ENCODE results near the gene CDH11.

CDH11 gene

GRCh38 chr16:64974381-64974780 is 147.5 kb downstream of the CDH11 start:
- no peak for DNase-seq

GRCh38 chr16:64973171-64973570 is 148.7 kb downstream of the CDH11 start:
- DNase-seq: no peak

GRCh38 chr16:64971171-64971570 is 150.7 kb downstream of the CDH11 start:
- DNase-seq: no peak

GRCh38 chr16:64969221-64969620 is 152.6 kb downstream of the CDH11 start:
- no peak for DNase-seq

GRCh38 chr16:64968539-64968938 is 153.3 kb downstream of the CDH11 start:
- no peak for DNase-seq

GRCh38 chr16:64964126-64964540 is 157.7 kb downstream of the CDH11 start:
- DNase-seq: no peak

- no peak for DNase-seq
These were observed 159.1 kb downstream of the CDH11 start for GRCh38 chr16:64962786-64963185.

GRCh38 chr16:64957246-64957645 is 164.6 kb downstream of the CDH11 start:
- no peak for DNase-seq

GRCh38 chr16:64952177-64952576 is 169.7 kb downstream of the CDH11 start:
- DNase-seq: no peak

GRCh38 chr16:64951193-64951592 is 170.7 kb downstream of the CDH11 start:
- no peak for DNase-seq

GRCh38 chr16:64950731-64951130 is 171.1 kb downstream of the CDH11 start:
- DNase-seq: no peak

- DNase-seq: no peak
These were observed 171.6 kb downstream of the CDH11 start for GRCh38 chr16:64950262-64950661.

- DNase-seq: no peak
These were observed 173.8 kb downstream of the CDH11 start for GRCh38 chr16:64948056-64948455.

GRCh38 chr16:64947651-64948050 is 174.2 kb downstream of the CDH11 start:
- DNase-seq: no peak

GRCh38 chr16:64933885-64934284 is 188.0 kb downstream of the CDH11 start:
- DNase-seq: peak in 9 of 14 donors; percentile 1 to 49 (median 18)

- no peak for DNase-seq
These were observed 195.4 kb downstream of the CDH11 start for GRCh38 chr16:64926476-64926875.

- no peak for DNase-seq
These were observed 196.7 kb downstream of the CDH11 start for GRCh38 chr16:64925166-64925565.

GRCh38 chr16:64924086-64924485 is 197.8 kb downstream of the CDH11 start:
- DNase-seq: no peak

GRCh38 chr16:64919929-64920607 is 201.8 kb downstream of the CDH11 start:
- no peak for DNase-seq

- DNase-seq: no peak
These were observed 202.7 kb downstream of the CDH11 start for GRCh38 chr16:64919141-64919540.

- DNase-seq: no peak
These were observed 205.8 kb downstream of the CDH11 start for GRCh38 chr16:64916051-64916450.

GRCh38 chr16:64910356-64910755 is 211.5 kb downstream of the CDH11 start:
- no peak for DNase-seq

GRCh38 chr16:64907844-64908243 is 214.0 kb downstream of the CDH11 start:
- DNase-seq: no peak

GRCh38 chr16:64903770-64904169 is 218.1 kb downstream of the CDH11 start:
- no peak for DNase-seq

- DNase-seq: no peak
These were observed 221.3 kb downstream of the CDH11 start for GRCh38 chr16:64900517-64900916.

All from C1 segment of cervical spinal cord (tissue), 14 donors.